ENCODE measurements around the gene ANKRD1.

The ANKRD1 gene

DNA sequence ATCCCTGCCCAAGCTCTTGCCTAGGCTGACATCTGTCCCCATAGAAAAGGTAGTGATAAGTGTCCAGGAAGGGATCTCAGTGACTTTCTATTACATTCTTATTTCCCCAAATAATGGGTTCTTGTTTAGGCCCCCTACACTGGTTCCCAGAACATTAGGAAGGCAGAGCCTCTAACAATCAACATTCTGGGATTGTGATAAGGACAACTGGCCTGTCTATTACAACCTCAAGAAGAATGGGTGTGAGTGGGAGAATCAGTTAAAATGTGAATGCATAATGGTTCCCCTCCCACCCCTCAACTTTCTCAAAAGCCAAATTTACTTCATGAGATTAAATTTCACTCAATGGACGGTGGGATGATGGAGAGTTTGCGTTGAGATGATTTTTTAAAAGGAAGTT is 6.4 kb upstream of the ANKRD1 start:
- Histone ChIP-seq H3K4me3 (no peak overlapping the region), H3K4me1 (peaks cover 45% of the 10 kb centered on the region), H3K9me3 (no peaks in the 10 kb centered on the region), H3K27me3 (ENCODE audit: low read depth) (no peaks in the 10 kb centered on the region), H3K36me3 (replicated peaks) (no peaks in the 10 kb centered on the region)
- in situ Hi-C loops (cut with MboI; ENCODE audit: low sequenced_read_pairs) = no loop called here
- no peak for DNase-seq (ENCODE audit: low spot score in 2 of 2)

DNA sequence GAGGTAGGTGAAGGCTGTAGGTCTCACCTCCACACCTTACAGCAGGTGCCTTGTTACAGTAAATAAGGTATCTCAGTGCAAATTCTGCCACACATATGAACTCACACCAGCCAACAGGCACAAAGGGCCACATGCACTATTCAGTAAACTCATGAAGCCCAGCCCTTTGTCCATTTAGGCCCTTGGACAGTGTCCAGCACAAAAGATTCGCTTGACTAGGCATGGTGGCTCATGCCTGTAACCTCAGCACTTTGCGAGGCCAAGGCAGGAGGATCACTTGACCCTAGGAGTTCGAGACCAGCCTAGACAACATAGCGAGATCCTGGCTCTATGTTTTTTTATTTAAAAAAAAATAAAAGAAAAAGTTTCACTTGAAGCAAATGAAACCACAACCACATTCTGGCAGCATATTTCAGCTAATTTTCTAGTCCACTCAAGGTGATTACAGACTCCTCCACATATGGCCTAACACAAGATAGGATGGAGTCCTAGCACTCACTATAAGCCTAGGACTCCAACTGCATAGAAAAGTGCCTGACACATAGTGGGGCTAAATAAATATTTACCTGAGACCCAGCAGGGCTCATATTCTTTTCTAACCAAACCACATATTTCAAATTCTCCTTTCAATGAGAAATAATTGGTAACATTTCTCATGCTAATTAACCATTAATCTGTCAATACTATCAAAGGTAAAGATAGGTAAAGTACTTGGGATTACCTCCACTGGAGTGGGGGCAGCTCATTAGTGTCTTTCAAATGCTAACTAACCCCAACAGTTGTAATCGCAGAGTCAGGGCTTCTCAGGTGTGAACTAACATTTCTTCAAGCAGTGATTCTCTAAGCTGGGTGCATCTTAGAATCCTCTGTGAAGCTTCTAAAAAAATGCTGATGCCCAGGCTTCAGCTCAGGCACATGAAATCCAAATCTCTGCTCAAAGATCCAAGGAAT is 4.5 kb upstream of the ANKRD1 start:
- in situ Hi-C loops (cut with MboI; ENCODE audit: low sequenced_read_pairs) = no loop called here
- H3K4me3 ChIP-seq = no peak overlapping the region
- peak; percentile 17 to 23 for DNase-seq (ENCODE audit: low spot score in 2 of 2)
- peaks cover 30% of the 10 kb centered on the region for H3K4me1 ChIP-seq
- no peaks in the 10 kb centered on the region for H3K27me3 ChIP-seq (ENCODE audit: low read depth)
- H3K9me3 ChIP-seq = no peaks in the 10 kb centered on the region
- H3K36me3 ChIP-seq (replicated peaks) = no peaks in the 10 kb centered on the region

DNA sequence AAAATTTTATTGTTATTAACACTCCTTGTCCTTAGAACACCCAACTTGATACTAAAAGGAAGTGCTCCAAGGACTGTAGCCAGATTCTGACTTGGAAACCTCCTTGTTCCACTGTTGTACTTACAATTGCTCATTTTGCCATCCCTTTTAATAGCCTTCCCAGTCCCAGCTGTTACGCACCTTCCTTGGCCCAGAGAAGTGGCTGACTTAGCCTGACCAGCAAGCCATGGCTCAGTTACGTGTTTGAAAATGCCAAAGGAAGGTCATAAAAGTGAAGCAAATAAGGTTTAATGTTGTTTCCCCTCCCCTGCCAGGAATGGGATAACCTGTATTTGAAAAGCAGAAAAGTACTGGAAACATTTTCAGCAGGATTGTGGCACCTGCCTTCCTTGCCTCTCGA is 3.7 kb upstream of the ANKRD1 start:
- no peaks in the 10 kb centered on the region for H3K27me3 ChIP-seq (ENCODE audit: low read depth)
- in situ Hi-C loops (cut with MboI; ENCODE audit: low sequenced_read_pairs) = loop anchor here (25.0 kb wide), 2 partner anchors 313 to 988 kb away; partner anchors contain the start of genes BTAF1 and FGFBP3

GRCh38 chr10:90923111-90923731 is 2.3 kb upstream of the ANKRD1 start:
- Histone ChIP-seq H3K4me1 (peaks cover 12% of the 10 kb centered on the region), H3K9me3 (no peaks in the 10 kb centered on the region), H3K36me3 (replicated peaks) (no peaks in the 10 kb centered on the region), H3K27me3 (ENCODE audit: low read depth) (no peaks in the 10 kb centered on the region), H3K4me3 (no peak overlapping the region)
- in situ Hi-C loops (cut with MboI; ENCODE audit: low sequenced_read_pairs) = loop anchor here (25.0 kb wide), 2 partner anchors 314 to 989 kb away; partner anchors contain the start of genes BTAF1 and FGFBP3
- no peak for DNase-seq (ENCODE audit: low spot score in 2 of 2)

More for the DNA sequence above, 3.7 kb upstream of the ANKRD1 start:
- Histone ChIP-seq H3K4me1 (peaks cover 22% of the 10 kb centered on the region), H3K9me3 (no peaks in the 10 kb centered on the region), H3K36me3 (replicated peaks) (no peaks in the 10 kb centered on the region), H3K4me3 (no peak overlapping the region)
- no peak for DNase-seq (ENCODE audit: low spot score in 2 of 2)

DNA sequence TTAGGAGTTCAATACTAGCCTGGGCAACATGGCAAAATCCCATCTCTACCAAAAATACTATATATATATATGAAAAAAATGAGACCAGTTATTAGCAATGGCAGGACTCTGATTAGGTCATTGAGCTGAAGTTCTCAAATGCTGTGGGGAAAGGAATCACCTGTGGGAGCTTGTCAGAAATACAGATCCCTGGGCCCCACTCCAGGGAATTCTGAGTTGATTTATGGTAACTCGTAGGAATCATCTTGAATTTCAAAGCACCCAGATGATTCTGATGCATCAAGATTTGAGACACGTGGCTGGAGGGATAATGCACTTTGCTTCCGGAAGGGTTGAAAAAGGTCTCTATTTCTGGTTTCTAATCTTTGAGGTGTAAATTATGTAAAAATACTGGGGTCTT is 1.0 kb upstream of the ANKRD1 start:
- H3K9me3 ChIP-seq = no peaks in the 10 kb centered on the region
- no peaks in the 10 kb centered on the region for H3K36me3 ChIP-seq (replicated peaks)
- in situ Hi-C loops (cut with MboI; ENCODE audit: low sequenced_read_pairs) = loop anchor here (25.0 kb wide), 2 partner anchors 315 to 990 kb away; partner anchors contain the start of genes BTAF1 and FGFBP3
- no peak for DNase-seq (ENCODE audit: low spot score in 2 of 2)
- no peaks in the 10 kb centered on the region for H3K27me3 ChIP-seq (ENCODE audit: low read depth)
- peaks cover 14% of the 10 kb centered on the region for H3K4me1 ChIP-seq
- no peak overlapping the region for H3K4me3 ChIP-seq

- no peaks in the 10 kb centered on the region for H3K9me3 ChIP-seq
- no peak overlapping the region for H3K4me3 ChIP-seq
- in situ Hi-C loops (cut with MboI; ENCODE audit: low sequenced_read_pairs) = loop anchor here (25.0 kb wide), 2 partner anchors 317 to 992 kb away; partner anchors contain the start of genes BTAF1 and FGFBP3
- H3K27me3 ChIP-seq (ENCODE audit: low read depth) = no peaks in the 10 kb centered on the region
- no peaks in the 10 kb centered on the region for H3K36me3 ChIP-seq (replicated peaks)
- no peak for DNase-seq (ENCODE audit: low spot score in 2 of 2)
- H3K4me1 ChIP-seq = peaks cover 2% of the 10 kb centered on the region
These were observed 958 bp downstream of the ANKRD1 start for GRCh38 chr10:90919683-90920574.

DNA sequence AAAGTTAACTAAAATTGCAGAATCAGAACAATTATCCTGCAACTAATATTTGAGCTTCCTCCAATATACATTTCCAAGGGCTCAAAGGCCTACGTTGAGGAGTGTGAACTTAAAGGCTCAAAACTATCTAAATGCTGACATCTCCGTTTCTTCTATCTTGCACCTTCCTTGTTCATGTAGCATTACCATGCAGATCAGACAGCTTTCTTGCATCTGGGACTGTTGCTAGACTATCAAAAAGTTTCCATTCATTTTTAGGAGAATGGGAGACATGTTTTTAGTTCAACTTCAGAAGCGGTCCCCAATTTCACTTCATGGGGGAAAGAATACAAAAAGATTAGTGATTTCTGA is 2.9 kb downstream of the ANKRD1 start:
- H3K9me3 ChIP-seq = no peaks in the 10 kb centered on the region
- DNase-seq (ENCODE audit: low spot score in 2 of 2) = no peak
- in situ Hi-C loops (cut with MboI; ENCODE audit: low sequenced_read_pairs) = loop anchor here (25.0 kb wide), 2 partner anchors 319 to 994 kb away; partner anchors contain the start of genes BTAF1 and FGFBP3
- no peak overlapping the region for H3K4me3 ChIP-seq
- peaks cover 2% of the 10 kb centered on the region; the same call in 1 of the 2 replicates for H3K4me1 ChIP-seq
- no peaks in the 10 kb centered on the region for H3K27me3 ChIP-seq (ENCODE audit: low read depth)
- no peaks in the 10 kb centered on the region for H3K36me3 ChIP-seq (replicated peaks)

GRCh38 chr10:90917238-90917967 is 3.5 kb downstream of the ANKRD1 start:
- no peak for DNase-seq (ENCODE audit: low spot score in 2 of 2)

DNA sequence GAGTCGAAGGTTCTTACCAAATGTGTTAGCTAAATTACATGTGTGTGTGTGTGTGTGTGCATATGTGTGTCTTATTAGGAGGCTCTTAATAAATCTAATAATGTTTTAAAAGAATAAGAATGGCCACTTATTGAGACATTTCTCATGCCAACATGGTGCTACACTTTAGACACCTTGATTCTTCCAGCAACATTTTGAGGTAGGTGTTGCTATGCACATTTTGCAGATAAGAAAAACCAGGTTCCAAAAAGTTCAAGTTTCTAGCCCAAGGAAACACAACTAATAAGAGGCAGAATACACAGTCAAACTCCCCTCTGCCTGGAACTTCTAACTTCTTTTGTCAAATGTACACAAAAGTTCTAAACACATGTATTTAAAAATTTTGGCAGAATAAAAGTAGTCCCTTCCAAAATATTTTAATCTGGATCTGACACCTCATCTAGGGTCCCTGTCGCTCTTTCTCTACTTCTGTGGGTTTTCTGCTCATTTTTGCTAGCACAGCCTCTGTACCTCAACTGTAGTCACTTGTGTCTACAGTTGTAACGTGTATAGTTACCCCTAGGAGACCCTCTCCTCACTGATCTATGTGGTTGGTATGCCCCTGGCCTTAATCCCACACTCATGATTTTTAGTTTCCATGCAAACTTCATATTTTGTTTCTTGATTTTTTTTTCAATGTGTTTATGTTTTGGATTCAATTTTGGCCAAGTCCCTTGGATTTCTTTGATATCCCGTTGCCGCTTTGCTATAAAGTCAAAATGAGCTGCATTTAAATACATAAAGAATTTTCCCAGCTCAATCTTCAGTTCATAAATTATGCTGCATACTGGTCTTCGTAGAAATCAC is 4.3 kb downstream of the ANKRD1 start:
- H3K9me3 ChIP-seq = no peaks in the 10 kb centered on the region
- H3K4me3 ChIP-seq = no peak overlapping the region
- no peak for DNase-seq (ENCODE audit: low spot score in 2 of 2)
- in situ Hi-C loops (cut with MboI; ENCODE audit: low sequenced_read_pairs) = loop anchor here (25.0 kb wide), 2 partner anchors 321 to 996 kb away; partner anchors contain the start of genes BTAF1 and FGFBP3
- H3K27me3 ChIP-seq (ENCODE audit: low read depth) = no peaks in the 10 kb centered on the region
- H3K4me1 ChIP-seq = peaks cover 12% of the 10 kb centered on the region
- no peaks in the 10 kb centered on the region for H3K36me3 ChIP-seq (replicated peaks)

More at GRCh38 chr10:90917238-90917967, 3.5 kb downstream of the ANKRD1 start:
- no peaks in the 10 kb centered on the region for H3K9me3 ChIP-seq
- peaks cover 7% of the 10 kb centered on the region for H3K4me1 ChIP-seq
- in situ Hi-C loops (cut with MboI; ENCODE audit: low sequenced_read_pairs) = loop anchor here (25.0 kb wide), 2 partner anchors 320 to 995 kb away; partner anchors contain the start of genes BTAF1 and FGFBP3
- no peaks in the 10 kb centered on the region for H3K27me3 ChIP-seq (ENCODE audit: low read depth)
- H3K4me3 ChIP-seq = no peak overlapping the region
- H3K36me3 ChIP-seq (replicated peaks) = no peaks in the 10 kb centered on the region

DNA sequence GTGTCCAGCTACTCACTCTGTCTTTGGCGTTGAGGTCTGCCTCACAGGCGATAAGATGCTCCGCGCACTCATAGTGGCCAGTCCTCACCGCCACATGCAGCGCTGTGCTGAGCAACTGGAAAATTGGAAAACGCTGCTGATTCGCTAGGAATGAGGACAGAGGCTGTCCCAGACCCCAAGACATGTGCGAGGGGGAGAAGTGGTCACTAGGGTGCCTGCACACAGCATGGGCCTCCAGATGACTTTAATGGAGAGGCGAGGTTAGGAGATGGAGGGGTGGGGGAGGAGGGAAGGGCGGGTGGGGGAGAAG is 5.2 kb downstream of the ANKRD1 start:
- H3K27me3 ChIP-seq (ENCODE audit: low read depth) = no peaks in the 10 kb centered on the region
- H3K9me3 ChIP-seq = no peaks in the 10 kb centered on the region
- no peaks in the 10 kb centered on the region for H3K36me3 ChIP-seq (replicated peaks)
- H3K4me1 ChIP-seq = peaks cover 12% of the 10 kb centered on the region
- in situ Hi-C loops (cut with MboI; ENCODE audit: low sequenced_read_pairs) = loop anchor here (25.0 kb wide), 2 partner anchors 322 to 997 kb away; partner anchors contain the start of genes BTAF1 and FGFBP3
- H3K4me3 ChIP-seq = no peak overlapping the region
- no peak for DNase-seq (ENCODE audit: low spot score in 2 of 2)

GRCh38 chr10:90914992-90915765 is 5.7 kb downstream of the ANKRD1 start:
- Histone ChIP-seq H3K4me3 (no peak overlapping the region), H3K36me3 (replicated peaks) (no peaks in the 10 kb centered on the region), H3K9me3 (no peaks in the 10 kb centered on the region), H3K4me1 (peaks cover 12% of the 10 kb centered on the region), H3K27me3 (ENCODE audit: low read depth) (no peaks in the 10 kb centered on the region)
- no peak for DNase-seq (ENCODE audit: low spot score in 2 of 2)
- in situ Hi-C loops (cut with MboI; ENCODE audit: low sequenced_read_pairs) = loop anchor here (25.0 kb wide), 2 partner anchors 322 to 997 kb away; partner anchors contain the start of genes BTAF1 and FGFBP3
